H1 (cell line): Measurements from ENCODE around the gene ERC1. TPM values are rescaled to one million over a fixed set of nuclear protein-coding genes. Genes with fewer than 3 reads are reported as not detected.

ENCODE experiments used
- CTCF ChIA-PET: fragments of 300-600 bp; sonication (Branson Sonifier 250); formaldehyde crosslinking; loops from one replicate; lab custom pipeline; 2021; ENCODE audit not compliant: partially characterized antibody; lab: Charles Lee
- POLR2A ChIA-PET: fragments of 300-600 bp; sonication (Branson Sonifier 250); formaldehyde crosslinking; loops from one replicate; lab custom pipeline; 2021; ENCODE audit warnings: inconsistent platforms; ENCODE audit not compliant: partially characterized antibody; lab: Charles Lee
- DNase-seq, 2 experiments: peaks; one replicate each; pipeline versions ENCODE4 v3.0.0 to v3.0.0-alpha.2; 2010 to 2022; ENCODE audit warnings: low spot score in 2 of 2, low read depth in 1 of 2, mixed read lengths in 1 of 2
- FAIRE-seq: peaks from 2 replicates; lab custom pipeline; 2011; peaks lifted over from hg19 to GRCh38; lab: Jason Lieb, UNC
- H2AFZ ChIP-seq: 2 replicates; pipeline ENCODE4 v1.8.1; 2012; ENCODE audit warnings: low read length, inconsistent platforms
- H2AK5ac ChIP-seq: 2 replicates; pipeline ENCODE4 v1.6.1; 2013; ENCODE audit warnings: low read depth, low read length
- H2BK120ac ChIP-seq: replicated peaks from 2 replicates; pipeline ENCODE3; 2013; ENCODE audit warnings: low read depth, low read length, inconsistent platforms
- H2BK12ac ChIP-seq: 2 replicates; pipeline ENCODE4 v1.6.1; 2013; ENCODE audit warnings: low read depth, low read length
- H2BK15ac ChIP-seq: 2 replicates; pipeline ENCODE4 v1.6.1; 2013; ENCODE audit warnings: low read length
- H2BK20ac ChIP-seq: 2 replicates; pipeline ENCODE4 v1.6.1; 2013; ENCODE audit warnings: low read length
- H2BK5ac ChIP-seq: 2 replicates; pipeline ENCODE4 v1.6.1; 2013; ENCODE audit warnings: low read depth, low read length
- H3K14ac ChIP-seq: 2 replicates; pipeline ENCODE4 v1.6.1; 2013; ENCODE audit warnings: inconsistent platforms; ENCODE audit not compliant: insufficient read length
- H3K18ac ChIP-seq: 2 replicates; pipeline ENCODE4 v1.6.1; 2013; ENCODE audit warnings: low read length; ENCODE audit errors: extremely low read depth
- H3K23ac ChIP-seq: 2 replicates; pipeline ENCODE4 v1.6.1; 2013; ENCODE audit warnings: inconsistent platforms; ENCODE audit not compliant: insufficient read length
- H3K23me2 ChIP-seq: 2 replicates; pipeline ENCODE4 v1.6.1; 2013; ENCODE audit warnings: low read depth, low read length
- H3K27ac ChIP-seq: 2 replicates; pipeline ENCODE4 v1.6.1; 2011; ENCODE audit warnings: low read depth, low read length, inconsistent platforms
- H3K27me3 ChIP-seq, 4 experiments: replicated peaks in 1 of 4; 1 replicate in 1 of 4; 2 replicates in 3 of 4; pipeline versions ENCODE4 v1.6.1 to v1.8.1; 2011 to 2013; ENCODE audit warnings: low read length in 3 of 4, mild to moderate bottlenecking in 3 of 4, inconsistent platforms in 2 of 4, mixed read lengths in 2 of 4, moderate library complexity in 1 of 4; ENCODE audit not compliant: control insufficient read depth in 3 of 4, insufficient read depth in 3 of 4; ENCODE audit errors: extremely low read depth in 1 of 4
- H3K36me3 ChIP-seq, 4 experiments: 2 replicates each; pipeline versions ENCODE4 v1.6.1 to v1.8.1; 2011 to 2013; ENCODE audit warnings: mild to moderate bottlenecking in 4 of 4, low read length in 3 of 4, moderate library complexity in 2 of 4, control low read depth in 1 of 4, inconsistent platforms in 1 of 4; ENCODE audit not compliant: insufficient read depth in 4 of 4, control insufficient read depth in 2 of 4
- H3K4ac ChIP-seq: replicated peaks from 2 replicates; pipeline ENCODE3; 2013; ENCODE audit warnings: low read length, low read depth, mixed read lengths, inconsistent platforms; ENCODE audit not compliant: insufficient read length
- H3K4me1 ChIP-seq, 4 experiments: replicated peaks in 1 of 4; 1 replicate in 1 of 4; 2 replicates in 3 of 4; pipeline versions ENCODE4 v1.6.1 to v1.8.1; 2011 to 2013; ENCODE audit warnings: low read length in 3 of 4, inconsistent platforms in 2 of 4, mixed read lengths in 1 of 4; ENCODE audit not compliant: insufficient read depth in 4 of 4, control insufficient read depth in 3 of 4
- H3K4me2 ChIP-seq, 2 experiments: 2 replicates each; pipeline versions ENCODE4 v1.6.1 to v1.8.1; 2011 to 2013; ENCODE audit warnings: low read depth in 2 of 2, low read length in 2 of 2, control low read depth in 1 of 2, inconsistent platforms in 1 of 2, mild to moderate bottlenecking in 1 of 2; ENCODE audit not compliant: insufficient read depth in 1 of 2
- H3K4me3 ChIP-seq, 4 experiments: fragments of 200-600, 300-600 bp in 1 of 4; sonication (generic), shearing (Covaris generic), sonication (Bioruptor Twin) in 1 of 4; 2 replicates each; pipeline versions ENCODE4 v1.5.1 to v1.8.1; 2011 to 2016; ENCODE audit warnings: low read length in 4 of 4, low read depth in 3 of 4, control low read depth in 2 of 4, inconsistent platforms in 2 of 4, mild to moderate bottlenecking in 2 of 4, mixed read lengths in 1 of 4, moderate library complexity in 1 of 4; ENCODE audit not compliant: insufficient read depth in 2 of 4; ENCODE audit errors: extremely low read depth in 1 of 4
- H3K56ac ChIP-seq: replicated peaks from 2 replicates; pipeline ENCODE3; 2013; ENCODE audit warnings: low read depth, mild to moderate bottlenecking, mixed read lengths, low read length, inconsistent platforms; ENCODE audit not compliant: insufficient read length
- H3K79me1 ChIP-seq: 2 replicates; pipeline ENCODE4 v1.6.1; 2013; ENCODE audit warnings: low read depth, low read length, control low read depth
- H3K79me2 ChIP-seq, 2 experiments: 2 replicates each; pipeline versions ENCODE4 v1.6.1 to v1.8.1; 2012 to 2013; ENCODE audit warnings: low read length in 2 of 2, mild to moderate bottlenecking in 2 of 2, inconsistent platforms in 1 of 2; ENCODE audit not compliant: insufficient read depth in 2 of 2, control insufficient read depth in 1 of 2
- H3K9ac ChIP-seq, 4 experiments: replicated peaks in 1 of 4; 1 replicate in 1 of 4; 2 replicates in 3 of 4; pipeline versions ENCODE4 v1.6.1 to v1.8.1; 2011 to 2013; ENCODE audit warnings: low read depth in 3 of 4, low read length in 3 of 4, control low read depth in 2 of 4, mild to moderate bottlenecking in 2 of 4, moderate library complexity in 2 of 4, inconsistent platforms in 1 of 4; ENCODE audit errors: extremely low read depth in 1 of 4
- H3K9me3 ChIP-seq, 2 experiments: 2 replicates each; pipeline versions ENCODE4 v1.6.1 to v1.8.1; 2012 to 2013; ENCODE audit warnings: mild to moderate bottlenecking in 2 of 2, moderate library complexity in 2 of 2, control low read depth in 1 of 2, inconsistent platforms in 1 of 2, low read depth in 1 of 2, low read length in 1 of 2, mixed read lengths in 1 of 2; ENCODE audit not compliant: insufficient read depth in 2 of 2
- H4K20me1 ChIP-seq, 2 experiments: replicated peaks in 1 of 2; 2 replicates each; pipeline versions ENCODE3 to v1.8.1; 2011 to 2013; ENCODE audit warnings: inconsistent platforms in 2 of 2, low read length in 2 of 2, mild to moderate bottlenecking in 1 of 2; ENCODE audit not compliant: insufficient read depth in 2 of 2, control insufficient read depth in 1 of 2
- H4K5ac ChIP-seq: 2 replicates; pipeline ENCODE4 v1.6.1; 2013; ENCODE audit warnings: low read length, low read depth, mixed read lengths, inconsistent platforms; ENCODE audit not compliant: insufficient read length
- H4K8ac ChIP-seq: 2 replicates; pipeline ENCODE4 v1.8.0; 2013; ENCODE audit warnings: mild to moderate bottlenecking, moderate library complexity, low read length, inconsistent platforms; ENCODE audit not compliant: insufficient read depth; ENCODE audit errors: extremely low read depth
- H4K91ac ChIP-seq: replicated peaks from 2 replicates; pipeline ENCODE3; 2013; ENCODE audit warnings: low read length, mixed read lengths, inconsistent platforms; ENCODE audit not compliant: insufficient read length
- ASH2L ChIP-seq: fragments of 200-600, 300-600 bp; sonication (generic); IDR thresholded peaks from one replicate; pipeline ENCODE4 v1.7.1; 2017; ENCODE audit warnings: low read length
- CEBPB ChIP-seq: IDR thresholded peaks from 2 replicates; pipeline ENCODE4 v1.6.1; 2012; ENCODE audit warnings: low read depth, low read length
- CHD2 ChIP-seq: IDR thresholded peaks from 2 replicates; pipeline ENCODE4 v1.6.1; 2012; ENCODE audit warnings: low read length, improper control_type of control experiment
- CREB1 ChIP-seq: IDR thresholded peaks from 2 replicates; pipeline ENCODE4 v1.6.1; 2012; ENCODE audit warnings: inconsistent platforms
- EZH2 ChIP-seq: fragments of 200-600 bp; sonication (generic); IDR thresholded peaks from 2 replicates; pipeline ENCODE4 v1.7.1; 2012; ENCODE audit warnings: low read depth, mild to moderate bottlenecking, moderate library complexity, low read length, inconsistent platforms; ENCODE audit not compliant: severe bottlenecking
- FOSL1 ChIP-seq: IDR thresholded peaks from 2 replicates; pipeline ENCODE4 v1.6.1; 2011; ENCODE audit warnings: mild to moderate bottlenecking, low read depth, low read length, moderate library complexity; ENCODE audit not compliant: insufficient read depth
- HDAC2 ChIP-seq, 2 experiments: fragments of 300-600 bp in 1 of 2; sonication (generic) in 1 of 2; IDR thresholded peaks; 2 replicates each; pipeline ENCODE4 v1.6.1; 2011 to 2012; ENCODE audit warnings: low read depth in 2 of 2, low read length in 2 of 2, mild to moderate bottlenecking in 2 of 2, moderate library complexity in 2 of 2, borderline replicate concordance in 1 of 2, inconsistent platforms in 1 of 2
- HDAC6 ChIP-seq: IDR thresholded peaks from one replicate; pipeline ENCODE4 v1.7.1; 2012; ENCODE audit warnings: low read depth, mild to moderate bottlenecking, inconsistent platforms, low read length, moderate library complexity
- KDM4A ChIP-seq: IDR thresholded peaks from one replicate; pipeline ENCODE4 v1.7.1; 2012; ENCODE audit warnings: low read depth, mild to moderate bottlenecking, moderate library complexity, low read length, inconsistent platforms; ENCODE audit not compliant: severe bottlenecking
- KDM5A ChIP-seq: fragments of 200-600 bp; IDR thresholded peaks from 2 replicates; pipeline ENCODE4 v1.7.1; 2012; ENCODE audit warnings: mild to moderate bottlenecking, low read length, inconsistent platforms, mixed read lengths
- MAX ChIP-seq: IDR thresholded peaks from 2 replicates; pipeline ENCODE4 v1.6.1; 2012; ENCODE audit warnings: inconsistent platforms
- NANOG ChIP-seq: IDR thresholded peaks from 2 replicates; pipeline ENCODE4 v1.6.1; 2011; ENCODE audit warnings: low read length, low read depth, mild to moderate bottlenecking, inconsistent platforms; ENCODE audit not compliant: insufficient read depth, poor library complexity, severe bottlenecking
- RFX5 ChIP-seq: IDR thresholded peaks from 2 replicates; pipeline ENCODE4 v1.6.1; 2011; ENCODE audit warnings: low read depth, low read length, improper control_type of control experiment, borderline replicate concordance
- SP2 ChIP-seq: IDR thresholded peaks from 2 replicates; pipeline ENCODE4 v1.6.1; 2012; ENCODE audit warnings: mild to moderate bottlenecking, low read length, inconsistent platforms
- TCF12 ChIP-seq: IDR thresholded peaks from 2 replicates; pipeline ENCODE4 v1.6.1; 2011; ENCODE audit warnings: low read depth, mild to moderate bottlenecking, low read length
- WGBS, 2 experiments: shearing (Covaris generic) in 1 of 2; methylation state at CpG; one replicate each; pipeline versions ENCODE4 v1.1.6 to v1.1.7; 2013 to 2015; ENCODE audit warnings: low lambda C conversion rate in 2 of 2, mixed read lengths in 2 of 2, inconsistent platforms in 1 of 2, low coverage in 1 of 2, missing lambda C conversion rate in 1 of 2; ENCODE audit not compliant: insufficient replicate concordance in 2 of 2, insufficient coverage in 1 of 2, insufficient read length in 1 of 2; ENCODE audit errors: extremely low coverage in 1 of 2, missing lambda C conversion rate in 1 of 2; 5-methylcytosine and 5-hydroxymethylcytosine counted together
- polyA plus RNA-seq, 7 experiments: library from polyadenylated mRNA; depleted of rRNA in 3 of 7; stranded (reverse) in 5 of 7; unstranded in 2 of 7; fragments of >200 nt in 5 of 7; fragments of 200-250 nt in 2 of 7; gene quantifications; 1 replicate in 5 of 7; 2 replicates in 1 of 7; 4 replicates in 1 of 7; pipeline versions ENCODE4 v1.2.1 to v1.2.3, GENCODE V29; 2011 to 2013; ENCODE audit warnings: missing spikeins in 2 of 7, mixed read lengths in 2 of 7
- total RNA-seq: library from RNA; stranded (reverse); fragmentation: NEBNext Ultra II Directional; extraction: Animal tissue kit (Norgen Biotek cat#: 25700); gene quantifications from 2 replicates; pipeline ENCODE4 v1.2.1, GENCODE V29; 2021

ERC1 gene
- total and polyA plus RNA-seq, 2 of the 8 experiments (the other 6 are each of a cell fraction or from before 2014, with no cell fraction given), result 7.8 to 45.7 TPM

- no peak overlapping the region for H3K4me3 ChIP-seq
- 0 out of 2 replicates have a peak, but pooled peaks cover under 1% of the 10 kb centered on the region for H3K23me2 ChIP-seq
- no peak overlapping the region for H4K5ac ChIP-seq
- WGBS, 2 experiments, result 94% methylated on average over 7 of the region's 7 CpGs; no CpG with 5 or more reads in 1 of the 2 experiments
- H2AK5ac ChIP-seq, result no peak overlapping the region
- H2BK15ac ChIP-seq, result no peak overlapping the region
- no peak overlapping the region for H3K9ac ChIP-seq
- peaks cover 0 to 3% of the 10 kb centered on the region in 2 experiments; a peak in 1 of 4 replicates for H3K9me3 ChIP-seq
- H3K4me2 ChIP-seq, result no peak overlapping the region
- no peak overlapping the region for H3K4ac ChIP-seq
- H3K79me1 ChIP-seq, result no peaks in the 10 kb centered on the region
- H3K14ac ChIP-seq, result no peak overlapping the region
- ChIA-PET CTCF (interaction anchor here (0.7 to 2.1 kb wide), 4 partner anchors 22 to 89 kb away, joined by 3 to 8 read pairs (median 4); no protein-coding TSS in a partner anchor), POLR2A (no interaction called here)
- H2BK12ac ChIP-seq, result no peak overlapping the region
- DNase-seq (peak in 1 of 2 experiments; percentile 29), FAIRE-seq (no peak)
- no peaks in the 10 kb centered on the region for H3K79me2 ChIP-seq
- no peak overlapping the region for H3K56ac ChIP-seq
- no peak overlapping the region for H2BK5ac ChIP-seq
- H2AFZ ChIP-seq, result no peak overlapping the region
- H4K20me1 ChIP-seq, result peaks cover 0 to 3% of the 10 kb centered on the region in 2 experiments
- H4K8ac ChIP-seq, result no peak overlapping the region
- H3K27me3 ChIP-seq, result no peaks in the 10 kb centered on the region
- no peak overlapping the region for H2BK120ac ChIP-seq
- peaks cover 0 to 8% (median 0%) of the 10 kb centered on the region in 4 experiments; a peak in 1 of 8 replicates for H3K36me3 ChIP-seq
- H2BK20ac ChIP-seq, result no peak overlapping the region
- no peaks in the 10 kb centered on the region for H3K4me1 ChIP-seq
- no peak overlapping the region for H3K18ac ChIP-seq
- H3K23ac ChIP-seq, result no peak overlapping the region
- no peak overlapping the region for H3K27ac ChIP-seq
- H4K91ac ChIP-seq, result no peak overlapping the region
- no peak for TF ChIP-seq RFX5
- TF ChIP-seq ASH2L, result no peak
- TF ChIP-seq SP2, result no peak
- TF ChIP-seq CEBPB, result no peak
- TF ChIP-seq EZH2, result no peak
- no peak for TF ChIP-seq CREB1
- TF ChIP-seq KDM5A, result no peak
- no peak for TF ChIP-seq NANOG
- no peak for TF ChIP-seq KDM4A
- TF ChIP-seq HDAC6, result no peak
- TF ChIP-seq CHD2, result no peak
- TF ChIP-seq TCF12, result no peak
- no peak for TF ChIP-seq MAX
- TF ChIP-seq FOSL1, result no peak
- TF ChIP-seq HDAC2 (IDR thresholded peaks at IDR 0.05; ENCODE audit: borderline replicate concordance in 1 of 2, low read depth in 2 of 2, low read length in 2 of 2), result no peak
These were observed 503.8 kb downstream of the ERC1 start for GRCh38 chr12:1494856-1495255.
